HL-60 (cell line): ENCODE data around the gene MSTN.

Experiments
- GABPA ChIP-seq: IDR thresholded peaks from 2 replicates; pipeline ENCODE4 v1.6.1; 2012; ENCODE audit warnings: low read depth
- POLR2AphosphoS5 ChIP-seq: IDR thresholded peaks from 2 replicates; pipeline ENCODE4 v1.6.1; 2012; ENCODE audit warnings: low read depth
- TF ChIP-seq, protein P1 (sequence below): IDR thresholded peaks from one replicate; pipeline ENCODE4 v1.5.1; 2011; ENCODE audit warnings: low read length, control low read depth, inconsistent platforms; ENCODE audit not compliant: insufficient read depth
- TF ChIP-seq, protein P2 (sequence below): IDR thresholded peaks from 2 replicates; pipeline ENCODE4 v1.6.1; 2012; ENCODE audit warnings: low read depth; ENCODE audit not compliant: insufficient replicate concordance

DNA sequence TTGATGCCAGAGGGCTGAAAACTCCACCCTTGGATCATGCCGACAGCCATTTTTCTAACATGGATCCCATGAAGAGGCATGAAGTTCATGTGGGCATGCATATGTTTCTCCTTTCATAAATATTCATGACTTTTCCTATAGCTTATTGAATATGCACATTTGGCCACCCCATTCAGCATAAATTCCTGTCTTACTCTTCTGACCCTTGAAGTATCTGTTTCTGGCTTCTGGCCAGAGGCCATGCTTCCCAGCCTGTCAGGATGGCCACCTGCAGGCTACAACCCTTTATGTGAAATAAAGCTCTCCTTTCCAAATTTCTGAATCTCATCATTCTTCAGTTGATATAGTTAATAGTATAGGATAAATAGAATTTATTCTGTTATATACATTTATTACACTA, 19.6 kb upstream of the MSTN start:
- TF ChIP-seq, protein P1, sequence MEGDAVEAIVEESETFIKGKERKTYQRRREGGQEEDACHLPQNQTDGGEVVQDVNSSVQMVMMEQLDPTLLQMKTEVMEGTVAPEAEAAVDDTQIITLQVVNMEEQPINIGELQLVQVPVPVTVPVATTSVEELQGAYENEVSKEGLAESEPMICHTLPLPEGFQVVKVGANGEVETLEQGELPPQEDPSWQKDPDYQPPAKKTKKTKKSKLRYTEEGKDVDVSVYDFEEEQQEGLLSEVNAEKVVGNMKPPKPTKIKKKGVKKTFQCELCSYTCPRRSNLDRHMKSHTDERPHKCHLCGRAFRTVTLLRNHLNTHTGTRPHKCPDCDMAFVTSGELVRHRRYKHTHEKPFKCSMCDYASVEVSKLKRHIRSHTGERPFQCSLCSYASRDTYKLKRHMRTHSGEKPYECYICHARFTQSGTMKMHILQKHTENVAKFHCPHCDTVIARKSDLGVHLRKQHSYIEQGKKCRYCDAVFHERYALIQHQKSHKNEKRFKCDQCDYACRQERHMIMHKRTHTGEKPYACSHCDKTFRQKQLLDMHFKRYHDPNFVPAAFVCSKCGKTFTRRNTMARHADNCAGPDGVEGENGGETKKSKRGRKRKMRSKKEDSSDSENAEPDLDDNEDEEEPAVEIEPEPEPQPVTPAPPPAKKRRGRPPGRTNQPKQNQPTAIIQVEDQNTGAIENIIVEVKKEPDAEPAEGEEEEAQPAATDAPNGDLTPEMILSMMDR: no peak
- TF ChIP-seq GABPA: no peak
- TF ChIP-seq, protein P2, sequence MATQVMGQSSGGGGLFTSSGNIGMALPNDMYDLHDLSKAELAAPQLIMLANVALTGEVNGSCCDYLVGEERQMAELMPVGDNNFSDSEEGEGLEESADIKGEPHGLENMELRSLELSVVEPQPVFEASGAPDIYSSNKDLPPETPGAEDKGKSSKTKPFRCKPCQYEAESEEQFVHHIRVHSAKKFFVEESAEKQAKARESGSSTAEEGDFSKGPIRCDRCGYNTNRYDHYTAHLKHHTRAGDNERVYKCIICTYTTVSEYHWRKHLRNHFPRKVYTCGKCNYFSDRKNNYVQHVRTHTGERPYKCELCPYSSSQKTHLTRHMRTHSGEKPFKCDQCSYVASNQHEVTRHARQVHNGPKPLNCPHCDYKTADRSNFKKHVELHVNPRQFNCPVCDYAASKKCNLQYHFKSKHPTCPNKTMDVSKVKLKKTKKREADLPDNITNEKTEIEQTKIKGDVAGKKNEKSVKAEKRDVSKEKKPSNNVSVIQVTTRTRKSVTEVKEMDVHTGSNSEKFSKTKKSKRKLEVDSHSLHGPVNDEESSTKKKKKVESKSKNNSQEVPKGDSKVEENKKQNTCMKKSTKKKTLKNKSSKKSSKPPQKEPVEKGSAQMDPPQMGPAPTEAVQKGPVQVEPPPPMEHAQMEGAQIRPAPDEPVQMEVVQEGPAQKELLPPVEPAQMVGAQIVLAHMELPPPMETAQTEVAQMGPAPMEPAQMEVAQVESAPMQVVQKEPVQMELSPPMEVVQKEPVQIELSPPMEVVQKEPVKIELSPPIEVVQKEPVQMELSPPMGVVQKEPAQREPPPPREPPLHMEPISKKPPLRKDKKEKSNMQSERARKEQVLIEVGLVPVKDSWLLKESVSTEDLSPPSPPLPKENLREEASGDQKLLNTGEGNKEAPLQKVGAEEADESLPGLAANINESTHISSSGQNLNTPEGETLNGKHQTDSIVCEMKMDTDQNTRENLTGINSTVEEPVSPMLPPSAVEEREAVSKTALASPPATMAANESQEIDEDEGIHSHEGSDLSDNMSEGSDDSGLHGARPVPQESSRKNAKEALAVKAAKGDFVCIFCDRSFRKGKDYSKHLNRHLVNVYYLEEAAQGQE: no peak
- no peak for TF ChIP-seq POLR2AphosphoS5
